Stimulated activated naive B cell treated with anti-CD40 and anti-IgM and Interleukin-4, amounts not matched to agents 10 μg/mL and 1 μg/mL and 100 μg/mL, for 72 hours (primary cell): Measurements from ENCODE around the gene OPRL1.
"Not testable (repeated sequence)": the region's sequence is repeated elsewhere in the genome, so short reads cannot be mapped to it uniquely, and the experiment has no call there.

Source experiments
- ATAC-seq, 2 donors: fragments of 150-1000 bp; cut with Tn5 transposase; replicated peaks; 2 replicates each; pipeline ENCODE4 v1.10.0; 2021; ENCODE audit warnings: moderate library complexity in 1 of 2
- DNase-seq: peaks from one replicate; pipeline ENCODE4 v3.0.0; 2021
- H3K27ac Mint-ChIP-seq: one replicate; pipeline ENCODE4 v1.8.0; 2022; ENCODE audit warnings: mild to moderate bottlenecking, mixed read lengths
- H3K27me3 Mint-ChIP-seq, 2 donors: one replicate each; pipeline ENCODE4 v1.8.0; 2022; ENCODE audit warnings: mixed read lengths in 2 of 2
- H3K36me3 Mint-ChIP-seq, 2 donors: one replicate each; pipeline ENCODE4 v1.8.0; 2022; ENCODE audit warnings: mixed read lengths in 2 of 2, mild to moderate bottlenecking in 1 of 2
- H3K4me1 Mint-ChIP-seq, 2 donors: one replicate each; pipeline ENCODE4 v1.8.0; 2022; ENCODE audit warnings: mixed read lengths in 2 of 2, mild to moderate bottlenecking in 1 of 2
- H3K4me3 Mint-ChIP-seq, 2 donors: one replicate each; pipeline ENCODE4 v1.8.0; 2022; ENCODE audit warnings: mild to moderate bottlenecking in 2 of 2, mixed read lengths in 2 of 2, moderate library complexity in 1 of 2
- H3K9me3 Mint-ChIP-seq, 2 donors: one replicate each; pipeline ENCODE4 v1.8.0; 2022; ENCODE audit warnings: mixed read lengths in 2 of 2, mild to moderate bottlenecking in 1 of 2

The OPRL1 gene

DNA sequence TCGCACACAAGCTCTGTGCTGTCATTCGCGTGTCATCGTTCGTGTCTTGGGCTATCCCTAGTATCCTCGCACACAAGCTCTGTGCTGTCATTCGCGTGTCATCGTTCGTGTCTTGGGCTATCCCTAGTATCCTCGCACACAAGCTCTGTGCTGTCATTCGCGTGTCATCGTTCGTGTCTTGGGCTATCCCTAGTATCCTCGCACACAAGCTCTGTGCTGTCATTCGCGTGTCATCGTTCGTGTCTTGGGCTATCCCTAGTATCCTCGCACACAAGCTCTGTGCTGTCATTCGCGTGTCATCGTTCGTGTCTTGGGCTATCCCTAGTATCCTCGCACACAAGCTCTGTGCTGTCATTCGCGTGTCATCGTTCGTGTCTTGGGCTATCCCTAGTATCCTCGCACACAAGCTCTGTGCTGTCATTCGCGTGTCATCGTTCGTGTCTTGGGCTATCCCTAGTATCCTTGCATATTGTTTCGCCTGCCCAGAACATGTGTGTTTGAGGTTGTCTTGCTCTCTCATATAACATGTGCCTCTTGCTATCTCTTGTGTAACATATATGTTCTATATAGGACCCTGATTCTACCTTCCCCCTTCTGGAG lies 7.4 kb downstream of the OPRL1 start:
- not testable (repeated sequence) for H3K4me3 Mint-ChIP-seq, H3K27ac Mint-ChIP-seq, H3K9me3 Mint-ChIP-seq, DNase-seq, H3K36me3 Mint-ChIP-seq, ATAC-seq
- H3K27me3 Mint-ChIP-seq = peaks cover 5 to 27% of the 10 kb centered on the region in 2 donors
- H3K4me1 Mint-ChIP-seq = peaks cover 21 to 22% of the 10 kb centered on the region in 2 donors

GRCh38 chr20:64088586-64088985 lies 8.7 kb downstream of the OPRL1 start:
- peaks cover 5 to 21% of the 10 kb centered on the region in 2 donors for H3K27me3 Mint-ChIP-seq
- not testable (repeated sequence) for H3K36me3 Mint-ChIP-seq, ATAC-seq

DNA sequence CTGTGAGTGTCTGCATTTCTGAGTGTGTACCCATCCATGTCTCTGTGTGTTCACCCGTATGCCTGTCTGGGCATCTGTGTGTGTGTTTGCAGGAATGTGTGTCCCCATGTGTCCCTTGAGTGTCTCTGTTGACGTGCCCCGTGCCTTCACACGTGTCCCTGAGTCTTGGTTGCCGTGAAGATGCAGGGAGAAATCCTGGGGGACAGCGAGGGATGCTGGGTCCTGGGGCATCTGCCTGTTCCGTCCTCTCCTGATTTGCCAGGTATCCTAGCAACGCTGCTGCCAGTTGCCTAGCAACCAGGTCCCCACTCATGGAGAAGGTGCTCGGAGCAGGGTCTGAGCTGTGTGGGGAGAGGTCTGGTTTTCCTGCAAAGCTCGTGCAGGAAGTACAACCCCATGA lies 10.3 kb downstream of the OPRL1 start:
- H3K36me3 Mint-ChIP-seq = peaks cover 2 to 3% of the 10 kb centered on the region in 2 donors
- DNase-seq = no peak
- peaks cover 0 to 7% of the 10 kb centered on the region in 2 donors for H3K9me3 Mint-ChIP-seq
- H3K4me1 Mint-ChIP-seq = peaks cover 0 to 9% of the 10 kb centered on the region in 2 donors
- no peak overlapping the region for H3K27ac Mint-ChIP-seq
- ATAC-seq = no peak
- H3K27me3 Mint-ChIP-seq = peaks cover 0 to 9% of the 10 kb centered on the region in 2 donors
- no peak overlapping the region for H3K4me3 Mint-ChIP-seq

More at GRCh38 chr20:64088586-64088985, 8.7 kb downstream of the OPRL1 start:
- not testable (repeated sequence) for H3K9me3 Mint-ChIP-seq, DNase-seq, H3K4me3 Mint-ChIP-seq, H3K27ac Mint-ChIP-seq
- H3K4me1 Mint-ChIP-seq = peaks cover 11 to 13% of the 10 kb centered on the region in 2 donors

GRCh38 chr20:64091340-64091739 lies 11.5 kb downstream of the OPRL1 start:
- Mint-ChIP-seq H3K9me3 (peaks cover 0 to 7% of the 10 kb centered on the region in 2 donors), H3K36me3 (peaks cover 2 to 3% of the 10 kb centered on the region in 2 donors), H3K27ac (no peak overlapping the region), H3K4me1 (peaks cover 0 to 12% of the 10 kb centered on the region in 2 donors), H3K27me3 (no peaks in the 10 kb centered on the region), H3K4me3 (no peak overlapping the region)
- ATAC-seq = no peak
- DNase-seq = no peak

- DNase-seq (no peak), ATAC-seq (no peak)
- no peak overlapping the region for H3K27ac Mint-ChIP-seq
- H3K27me3 Mint-ChIP-seq = no peaks in the 10 kb centered on the region
- peaks cover 0 to 15% of the 10 kb centered on the region in 2 donors for H3K4me1 Mint-ChIP-seq
- no peak overlapping the region for H3K4me3 Mint-ChIP-seq
- peaks cover 4 to 6% of the 10 kb centered on the region in 2 donors for H3K36me3 Mint-ChIP-seq
- H3K9me3 Mint-ChIP-seq = peaks cover 2 to 6% of the 10 kb centered on the region in 2 donors
Observed at GRCh38 chr20:64091770-64092169, 11.9 kb downstream of the OPRL1 start.

GRCh38 chr20:64092258-64093012 lies 12.6 kb downstream of the OPRL1 start:
- Mint-ChIP-seq H3K27me3 (no peaks in the 10 kb centered on the region), H3K36me3 (peaks cover 7 to 9% of the 10 kb centered on the region in 2 donors), H3K9me3 (peaks cover 5 to 6% of the 10 kb centered on the region in 2 donors), H3K4me3 (no peak overlapping the region), H3K4me1 (peaks cover 0 to 16% of the 10 kb centered on the region in 2 donors), H3K27ac (no peak overlapping the region)
- no peak for DNase-seq
- ATAC-seq = peak in 1 of 2 donors; percentile 20

- peaks cover 2 to 5% of the 10 kb centered on the region in 2 donors for H3K9me3 Mint-ChIP-seq
- no peak overlapping the region for H3K27ac Mint-ChIP-seq
- H3K4me3 Mint-ChIP-seq = no peak overlapping the region
- ATAC-seq (no peak), DNase-seq (no peak)
- peaks cover 0 to 16% of the 10 kb centered on the region in 2 donors for H3K4me1 Mint-ChIP-seq
- H3K27me3 Mint-ChIP-seq = no peaks in the 10 kb centered on the region
- H3K36me3 Mint-ChIP-seq = peaks cover 7% of the 10 kb centered on the region in 2 donors
Observed at GRCh38 chr20:64093013-64093503, 13.2 kb downstream of the OPRL1 start.

DNA sequence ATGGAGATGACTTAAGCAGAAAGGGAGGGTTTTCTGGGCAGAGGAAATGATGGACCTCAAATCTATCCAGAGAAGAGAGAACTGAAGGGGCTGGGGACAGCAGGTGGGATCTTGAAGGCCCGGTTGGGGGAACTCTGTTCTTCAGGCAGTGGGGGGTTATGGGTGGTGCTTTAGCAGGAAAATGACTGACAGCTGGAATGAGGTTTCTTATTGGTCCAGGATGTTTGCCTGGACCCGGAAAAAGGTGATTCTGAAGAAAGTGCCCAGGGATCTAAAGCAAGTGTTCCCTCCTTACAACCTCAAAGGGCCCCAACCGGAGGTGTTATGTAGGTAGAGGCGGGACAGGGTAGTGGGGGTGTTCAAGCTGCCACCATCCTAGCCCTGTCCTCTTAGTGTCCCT lies 15.6 kb downstream of the OPRL1 start:
- ATAC-seq (no peak), DNase-seq (no peak)
- Mint-ChIP-seq H3K36me3 (peaks cover 7% of the 10 kb centered on the region in 2 donors), H3K27ac (no peak overlapping the region), H3K4me1 (peaks cover 9 to 15% of the 10 kb centered on the region in 2 donors), H3K9me3 (peaks cover 2 to 5% of the 10 kb centered on the region in 2 donors), H3K4me3 (no peak overlapping the region), H3K27me3 (no peaks in the 10 kb centered on the region)

- H3K9me3 Mint-ChIP-seq = peaks cover 2 to 5% of the 10 kb centered on the region in 2 donors
- peaks cover 14 to 16% of the 10 kb centered on the region in 2 donors for H3K4me1 Mint-ChIP-seq
- H3K27me3 Mint-ChIP-seq = peaks cover 0 to 2% of the 10 kb centered on the region in 2 donors
- H3K36me3 Mint-ChIP-seq = peaks cover 7% of the 10 kb centered on the region in 2 donors
- DNase-seq = no peak
- no peak for ATAC-seq
- H3K27ac Mint-ChIP-seq = no peak overlapping the region
- no peak overlapping the region for H3K4me3 Mint-ChIP-seq
Observed at GRCh38 chr20:64095927-64096326, 16.0 kb downstream of the OPRL1 start.

DNA sequence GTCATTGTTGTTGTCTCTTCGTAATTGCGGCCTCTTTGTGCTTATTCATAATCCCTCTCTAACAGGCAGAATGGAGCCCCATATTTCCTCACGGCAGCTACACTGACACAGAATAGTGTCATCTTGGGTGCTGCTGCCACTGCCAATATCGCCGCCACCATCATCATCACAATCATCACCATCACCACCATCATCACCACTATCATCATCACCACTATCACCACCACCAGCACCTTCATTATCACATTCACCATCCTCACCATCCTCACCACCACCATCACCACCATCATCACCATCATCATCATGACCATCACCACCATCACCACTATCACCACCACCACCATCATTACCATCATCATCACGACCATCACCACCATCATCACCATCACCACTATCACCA lies 16.7 kb downstream of the OPRL1 start:
- Mint-ChIP-seq H3K4me1 (peaks cover 20 to 22% of the 10 kb centered on the region in 2 donors), H3K27me3 (peaks cover 6 to 8% of the 10 kb centered on the region in 2 donors), H3K27ac (no peak overlapping the region), H3K36me3 (peaks cover 7% of the 10 kb centered on the region in 2 donors), H3K4me3 (no peak overlapping the region), H3K9me3 (peaks cover 2 to 5% of the 10 kb centered on the region in 2 donors)
- DNase-seq (no peak), ATAC-seq (no peak)

GRCh38 chr20:64098471-64099013 lies 18.7 kb downstream of the OPRL1 start:
- H3K27ac Mint-ChIP-seq = no peak overlapping the region
- no peak for ATAC-seq
- H3K4me3 Mint-ChIP-seq = no peak overlapping the region
- no peak for DNase-seq
- H3K4me1 Mint-ChIP-seq = peaks cover 21 to 31% of the 10 kb centered on the region in 2 donors
- H3K36me3 Mint-ChIP-seq = peaks cover 7% of the 10 kb centered on the region in 2 donors
- peaks cover 14 to 22% of the 10 kb centered on the region in 2 donors for H3K27me3 Mint-ChIP-seq
- peaks cover 2 to 5% of the 10 kb centered on the region in 2 donors for H3K9me3 Mint-ChIP-seq

DNA sequence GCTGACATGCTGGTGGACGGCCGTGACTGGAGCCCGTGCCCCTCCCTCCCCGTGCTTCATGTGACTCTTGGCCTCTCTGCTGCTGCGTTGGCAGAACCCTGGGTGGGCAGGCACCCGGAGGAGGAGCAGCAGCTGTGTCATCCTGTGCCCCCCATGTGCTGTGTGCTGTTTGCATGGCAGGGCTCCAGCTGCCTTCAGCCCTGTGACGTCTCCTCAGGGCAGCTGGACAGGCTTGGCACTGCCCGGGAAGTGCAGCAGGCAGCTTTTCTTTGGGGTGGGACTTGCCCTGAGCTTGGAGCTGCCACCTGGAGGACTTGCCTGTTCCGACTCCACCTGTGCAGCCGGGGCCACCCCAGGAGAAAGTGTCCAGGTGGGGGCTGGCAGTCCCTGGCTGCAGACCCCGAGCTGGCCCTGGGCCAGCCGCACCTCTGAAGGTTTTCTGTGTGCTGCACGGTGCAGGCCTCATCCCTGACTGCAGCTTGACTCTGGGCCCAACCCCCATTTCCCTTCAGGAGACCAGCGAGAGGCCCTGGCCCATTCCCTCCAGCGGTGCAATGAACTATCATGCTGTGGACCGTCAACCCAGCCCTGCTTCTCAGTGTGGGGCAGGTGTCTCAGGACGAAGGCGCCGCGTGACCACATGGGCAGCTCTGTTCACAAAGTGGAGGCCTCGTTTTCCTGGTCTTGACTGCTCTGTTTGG lies 19.4 kb downstream of the OPRL1 start:
- Mint-ChIP-seq H3K4me3 (no peak overlapping the region), H3K27ac (no peak overlapping the region), H3K36me3 (peaks cover 7% of the 10 kb centered on the region in 2 donors), H3K27me3 (peaks cover 17 to 29% of the 10 kb centered on the region in 2 donors), H3K4me1 (peaks cover 21 to 31% of the 10 kb centered on the region in 2 donors), H3K9me3 (peaks cover 2 to 5% of the 10 kb centered on the region in 2 donors)
- ATAC-seq = no peak
- DNase-seq = no peak

DNA sequence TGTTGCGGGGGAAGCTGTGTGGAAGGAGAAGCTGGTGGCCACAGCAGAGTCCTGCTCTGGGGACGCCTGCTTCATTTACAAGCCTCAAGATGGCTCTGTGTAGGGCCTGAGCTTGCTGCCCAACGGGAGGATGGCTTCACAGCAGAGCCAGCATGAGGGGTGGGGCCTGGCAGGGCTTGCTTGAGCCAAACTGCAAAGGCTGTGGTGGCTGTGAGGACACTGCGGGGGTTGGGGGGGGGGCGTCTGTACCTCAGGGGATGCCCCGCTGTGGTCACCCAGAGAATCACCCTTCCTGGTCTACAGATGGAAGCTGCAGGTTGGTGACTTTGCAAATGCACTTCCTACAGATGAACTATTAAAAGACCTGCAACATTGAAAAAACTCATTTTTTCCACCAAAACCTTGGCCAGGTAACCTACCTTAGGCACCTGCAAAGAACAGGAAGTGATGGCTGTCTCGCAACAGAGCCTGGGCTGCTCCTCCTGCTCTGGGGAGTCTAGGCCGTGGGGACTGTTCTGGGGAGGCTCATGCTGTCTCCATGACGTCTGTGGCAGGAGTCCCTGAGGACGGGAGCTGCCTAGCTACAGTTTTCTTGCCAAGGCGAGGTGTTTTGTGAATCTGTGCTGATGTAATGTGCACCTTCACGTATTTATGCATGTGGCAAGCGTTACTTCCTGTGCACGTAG lies 20.1 kb downstream of the OPRL1 start:
- Mint-ChIP-seq H3K36me3 (peaks cover 7% of the 10 kb centered on the region in 2 donors), H3K27ac (no peak overlapping the region), H3K27me3 (peaks cover 17 to 32% of the 10 kb centered on the region in 2 donors), H3K4me1 (peaks cover 21 to 31% of the 10 kb centered on the region in 2 donors), H3K9me3 (peaks cover 2 to 5% of the 10 kb centered on the region in 2 donors), H3K4me3 (no peak overlapping the region)
- DNase-seq (peak; percentile 72), ATAC-seq (peak; percentile 80 to 88)
